Measurements from ENCODE around the gene ERO1B. TPM values are rescaled to one million over a fixed set of nuclear protein-coding genes. Genes with fewer than 3 reads are reported as not detected.
"Not testable (repeated sequence)": the region's sequence is repeated elsewhere in the genome, so short reads cannot be mapped to it uniquely, and the experiment has no call there.

ERO1B gene
- 1.7 and 3.6 TPM in 2 replicates for polyA plus RNA-seq (2014; cell fraction: cytosol; rRNA removed)
- polyA plus RNA-seq (2014; cell fraction: nucleus; rRNA removed): 2.4 and 2.8 TPM in 2 replicates

DNA sequence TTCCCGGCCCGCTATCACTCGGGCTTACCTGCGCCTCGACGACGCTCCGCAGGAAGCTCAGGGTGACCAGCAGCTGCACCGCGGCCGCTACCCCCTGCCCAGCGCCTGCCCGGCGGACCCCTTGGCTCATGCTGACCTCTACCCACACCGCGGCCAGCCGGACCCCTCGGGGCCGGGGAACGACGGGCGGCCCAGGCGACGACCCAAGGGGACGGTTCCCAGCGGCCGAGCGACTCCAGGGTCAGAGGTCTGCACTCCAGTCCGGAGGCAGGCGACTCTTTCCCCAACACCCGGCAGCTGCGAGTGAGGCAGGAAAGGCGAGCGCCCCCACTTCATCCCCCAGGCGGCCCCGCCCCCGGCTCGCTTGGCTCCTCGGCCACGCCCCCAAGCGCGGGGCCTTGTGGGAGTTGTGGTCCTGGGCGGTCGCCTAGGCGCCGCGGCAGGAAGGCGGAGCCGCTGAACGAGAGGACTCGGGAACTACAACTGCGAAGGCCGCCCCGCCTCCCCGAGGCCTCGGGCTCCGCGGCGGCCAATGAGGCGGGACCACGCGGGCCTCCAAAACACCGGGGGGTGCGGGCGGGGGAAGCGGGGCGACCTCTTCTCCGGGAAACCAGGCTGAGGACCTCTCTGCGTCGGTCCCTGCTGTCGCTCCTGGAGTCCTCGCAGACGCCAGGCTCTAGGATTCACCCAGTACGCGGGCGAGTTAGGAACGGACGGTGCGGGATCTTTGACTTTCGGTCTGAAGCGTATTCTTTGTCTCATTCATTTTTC lies at the start of gene ERO1B:
Gene ERO1B (minus strand): TSS at position 305 of the 771 bp plus-strand sequence. CDS start 175 bp downstream, at position 130.
- DNase-seq (ENCODE audit: low spot score): peak; percentile 94

DNA sequence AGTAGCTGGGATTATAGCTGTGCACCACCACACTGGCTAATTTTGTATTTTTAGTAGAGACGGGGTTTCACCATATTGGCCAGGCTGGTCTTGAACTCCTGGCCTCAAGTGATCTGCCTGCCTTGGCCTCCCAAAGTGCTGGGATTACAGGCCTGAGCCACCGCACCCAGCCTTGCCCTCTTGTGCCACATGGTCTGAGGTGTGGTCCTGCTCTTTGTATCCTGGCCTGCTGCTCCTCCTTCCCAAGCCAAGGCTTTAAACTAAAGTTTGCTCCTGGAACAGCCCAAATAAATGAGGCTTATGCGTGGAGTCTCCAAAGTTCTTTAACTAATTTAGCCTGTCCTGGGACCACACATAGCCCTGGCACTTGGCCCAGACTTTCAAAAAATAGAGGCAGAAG lies 49.7 kb upstream of the ERO1B start:
- DNase-seq (ENCODE audit: low spot score): not testable (repeated sequence)

GRCh38 chr1:236326432-236326831 lies 44.7 kb upstream of the ERO1B start:
- DNase-seq (ENCODE audit: low spot score): no peak

- no peak for DNase-seq (ENCODE audit: low spot score)
Observed at GRCh38 chr1:236325567-236325966, 43.8 kb upstream of the ERO1B start.

- no peak for DNase-seq (ENCODE audit: low spot score)
Observed at GRCh38 chr1:236323819-236324411, 42.2 kb upstream of the ERO1B start.

DNA sequence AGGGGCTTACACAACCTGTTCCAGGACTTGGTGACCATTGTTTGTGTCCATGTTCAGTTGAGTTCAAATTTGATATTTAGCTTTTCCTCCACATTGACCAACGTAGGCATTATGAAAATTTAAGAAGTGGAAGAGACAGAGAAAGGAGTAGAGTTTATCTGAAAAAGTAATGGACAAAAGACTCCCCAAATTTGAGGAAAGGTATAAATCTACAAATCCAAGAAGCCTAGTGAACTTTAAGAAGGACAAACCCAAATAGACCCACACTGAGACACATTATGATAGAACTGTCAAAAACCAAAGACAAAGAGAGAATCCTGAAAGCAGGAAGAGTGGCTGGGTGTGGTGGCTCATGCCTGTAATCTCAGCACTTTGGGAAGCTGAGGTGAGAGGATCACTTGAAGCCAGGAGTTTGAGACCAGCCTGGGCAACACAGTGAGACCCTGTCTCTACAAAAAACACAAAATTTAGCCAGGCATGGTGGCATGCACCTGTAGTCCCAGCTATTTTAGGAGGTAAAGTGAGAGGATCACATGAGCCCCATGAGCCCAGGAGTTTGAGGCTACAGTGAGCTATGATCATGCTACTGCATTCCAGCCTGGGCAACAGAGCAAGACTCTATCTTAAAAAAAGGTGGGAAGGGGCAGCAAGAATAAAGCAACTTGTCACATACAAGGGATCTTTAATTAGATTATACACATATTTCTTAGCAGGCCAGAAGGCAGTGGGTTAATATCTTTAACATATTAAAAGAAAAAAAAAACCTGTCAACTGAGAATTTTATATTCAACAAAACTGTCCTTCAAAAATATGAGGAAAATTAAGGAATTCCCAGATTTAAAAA lies 41.0 kb upstream of the ERO1B start:
- no peak for DNase-seq (ENCODE audit: low spot score)

DNA sequence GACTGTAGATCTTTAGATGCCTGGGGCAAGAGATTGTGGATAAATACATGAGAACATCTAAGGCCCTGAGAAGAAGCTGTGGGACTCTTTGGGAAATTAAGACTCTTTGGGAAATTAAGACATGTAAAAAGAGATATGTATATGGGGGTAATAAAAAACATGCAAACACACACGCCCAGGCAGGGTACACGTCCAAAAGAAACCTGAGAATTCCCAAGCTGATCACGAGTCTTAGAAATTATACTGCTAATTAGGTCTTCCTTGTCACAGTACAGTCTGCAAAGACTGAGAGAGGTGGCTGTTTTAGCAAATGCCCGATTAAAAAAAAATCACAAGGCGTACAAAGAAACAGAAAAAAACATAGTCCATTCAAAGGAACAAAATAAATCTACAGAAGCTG lies 39.3 kb upstream of the ERO1B start:
- no peak for DNase-seq (ENCODE audit: low spot score)

DNA sequence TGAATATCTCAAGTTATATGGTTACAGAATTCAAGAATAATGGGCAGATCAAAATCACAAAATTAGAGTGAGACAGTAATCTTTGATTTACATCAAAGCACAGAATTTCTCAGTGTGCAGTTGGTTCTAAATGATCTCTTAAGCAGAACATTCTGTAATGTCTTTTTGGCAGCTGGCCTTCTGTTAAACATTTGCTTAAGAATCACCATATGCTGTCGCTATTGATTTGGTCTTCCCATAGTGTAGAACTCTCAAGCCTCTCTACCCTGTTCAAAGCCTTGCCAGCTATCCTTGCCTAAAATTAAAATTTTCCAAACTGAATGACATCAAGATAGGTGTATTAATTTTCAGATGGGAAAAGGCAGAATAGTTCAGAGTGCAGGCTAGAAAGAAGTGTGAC lies 38.9 kb upstream of the ERO1B start:
- DNase-seq (ENCODE audit: low spot score): no peak

- DNase-seq (ENCODE audit: low spot score): no peak
Observed at GRCh38 chr1:236320214-236320613, 38.5 kb upstream of the ERO1B start.

DNA sequence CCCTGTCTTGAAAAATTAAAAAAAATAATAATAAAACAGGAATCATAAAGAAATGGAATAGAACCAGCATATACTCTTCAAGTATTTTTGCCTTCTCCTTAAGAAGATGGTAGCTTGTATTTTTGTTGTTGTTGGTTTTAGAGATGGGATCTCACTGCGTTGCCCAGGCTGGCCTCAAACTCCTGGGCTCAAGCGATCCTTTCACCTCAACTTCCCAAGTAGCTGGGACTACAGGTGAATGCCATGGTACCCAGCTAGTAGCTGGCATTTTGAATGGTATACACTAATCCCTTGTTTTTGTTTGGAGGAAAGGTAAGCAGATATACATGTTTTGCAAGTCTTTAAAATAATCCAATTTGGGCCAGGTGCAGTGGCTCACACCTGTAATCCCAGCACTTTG lies 34.7 kb upstream of the ERO1B start:
- DNase-seq (ENCODE audit: low spot score): no peak

GRCh38 chr1:236315518-236315917 lies 33.8 kb upstream of the ERO1B start:
- DNase-seq (ENCODE audit: low spot score): no peak

GRCh38 chr1:236315092-236315491 lies 33.3 kb upstream of the ERO1B start:
- DNase-seq (ENCODE audit: low spot score): no peak

GRCh38 chr1:236314050-236314449 lies 32.3 kb upstream of the ERO1B start:
- not testable (repeated sequence) for DNase-seq (ENCODE audit: low spot score)

DNA sequence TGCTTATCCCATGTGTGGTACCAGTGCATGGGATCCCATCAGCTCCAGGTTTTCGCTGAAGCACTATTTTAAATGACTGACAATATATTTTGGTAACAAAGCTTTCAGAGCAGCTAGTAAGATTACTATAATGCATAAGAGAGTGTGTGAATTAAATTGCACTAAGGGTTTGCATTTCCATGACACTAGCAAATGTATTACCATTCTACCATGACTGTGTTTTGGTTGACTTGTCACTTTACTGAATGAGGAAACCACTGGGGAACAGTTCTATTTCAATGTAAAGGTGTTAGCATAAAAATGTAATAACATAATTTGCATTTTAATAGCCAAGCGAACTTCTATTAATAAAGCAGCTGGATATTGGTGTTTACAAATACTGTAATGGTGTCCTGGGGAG lies 31.7 kb upstream of the ERO1B start:
- DNase-seq (ENCODE audit: low spot score): no peak

GRCh38 chr1:236311040-236311439 lies 29.3 kb upstream of the ERO1B start:
- no peak for DNase-seq (ENCODE audit: low spot score)

GRCh38 chr1:236308827-236309226 lies 27.1 kb upstream of the ERO1B start:
- no peak for DNase-seq (ENCODE audit: low spot score)

GRCh38 chr1:236307435-236307834 lies 25.7 kb upstream of the ERO1B start:
- DNase-seq (ENCODE audit: low spot score): no peak

DNA sequence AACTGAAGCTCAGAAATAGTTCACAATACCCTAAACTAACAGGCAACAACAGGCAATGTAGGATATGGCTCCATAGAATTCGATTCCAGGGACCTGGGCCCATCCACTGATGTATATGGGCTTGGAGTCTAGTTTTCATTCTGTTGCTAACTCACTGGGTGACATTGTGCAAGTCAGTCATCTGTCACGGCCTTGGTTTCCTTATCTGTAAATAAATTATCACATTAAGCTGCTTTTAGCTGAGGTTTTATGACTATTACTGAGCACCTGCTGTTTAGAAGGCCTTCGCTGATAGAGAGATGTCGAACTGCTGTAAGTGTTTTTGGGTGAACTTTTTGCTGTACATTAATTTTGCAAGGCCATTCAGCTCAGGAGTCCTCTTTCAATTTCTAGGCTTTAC lies 22.9 kb upstream of the ERO1B start:
- DNase-seq (ENCODE audit: low spot score): no peak

DNA sequence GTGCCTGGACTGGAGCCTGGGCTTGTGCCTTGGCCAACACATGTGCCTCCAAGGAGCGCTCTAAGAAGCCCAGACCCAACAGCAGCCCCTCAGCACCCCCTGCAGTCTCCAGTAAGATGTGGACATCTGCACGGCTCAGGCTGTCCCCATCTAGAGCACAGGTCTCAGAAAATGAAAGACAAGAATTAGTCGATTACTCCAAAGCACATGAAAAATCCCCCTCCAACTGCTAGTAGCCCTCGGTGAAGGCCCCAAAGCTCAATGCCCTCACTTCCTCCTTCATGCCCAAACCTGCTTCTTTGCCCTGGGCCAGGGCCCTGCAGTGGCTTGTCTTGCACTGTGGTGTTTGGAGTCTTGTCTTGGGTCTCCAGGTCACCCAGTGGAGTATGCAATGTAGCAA lies 21.9 kb upstream of the ERO1B start:
- DNase-seq (ENCODE audit: low spot score): no peak

DNA sequence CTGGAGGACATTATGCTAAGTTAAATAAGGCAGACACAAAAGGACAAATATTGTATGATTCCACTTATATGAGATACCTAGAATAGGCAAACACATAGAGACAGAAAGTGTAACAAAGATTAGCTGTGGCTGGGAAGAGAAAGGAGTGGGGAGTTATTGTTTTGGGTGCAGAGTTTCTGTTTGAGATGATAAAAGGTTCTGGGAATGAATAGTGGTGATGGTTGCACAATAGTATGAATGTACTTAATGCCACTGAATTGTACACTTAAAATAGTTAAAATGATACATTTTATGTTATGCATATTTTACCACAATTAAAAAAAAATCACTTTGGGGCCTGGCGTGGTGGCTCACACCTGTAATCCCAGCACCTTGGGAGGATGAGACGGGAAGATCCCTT lies 21.2 kb upstream of the ERO1B start:
- DNase-seq (ENCODE audit: low spot score): no peak

GRCh38 chr1:236301958-236302335 lies 20.2 kb upstream of the ERO1B start:
- DNase-seq (ENCODE audit: low spot score): no peak

Measured in SK-N-DZ (cell line).